ENCODE data around the gene EDEM1.

GRCh38 chr3:5140839-5141238 is 46.7 kb upstream of the EDEM1 start:
- TF ChIP-seq CTCF (IDR thresholded peaks at IDR 0.05) (no peak), EZH2 (IDR thresholded peaks at IDR 0.05; ENCODE audit: borderline replicate concordance, insufficient read depth, low read depth, low read length, poor library complexity, severe bottlenecking) (no peak)

Data from B cell (primary cell).